GM20431 (cell line): ENCODE data around the gene ASMT.

Experiments
- in situ Hi-C: fragments of 300-500 bp; cut with MseI, MboI; formaldehyde crosslinking; loops from one replicate; pipeline ENCODE4 v1.15.0; 2020; ENCODE audit warnings: low sequenced_read_pairs; ENCODE audit not compliant: unreplicated experiment

ASMT gene

GRCh38 chrX:1686642-1687041 is 71.8 kb downstream of the ASMT start:
- in situ Hi-C loops, result no loop called here
